Fibroblast of lung (primary cell): ENCODE measurements around the gene AREL1. TPM values are rescaled to one million over a fixed set of nuclear protein-coding genes. Genes with fewer than 3 reads are reported as not detected.

Experiments used
- DNase-seq, 2 donors: peaks; one replicate each; pipeline versions ENCODE4 v3.0.0 to v3.0.0-alpha.2; 2010; ENCODE audit warnings: low read depth in 2 of 2
- H2AFZ ChIP-seq: 2 replicates; pipeline ENCODE4 v1.5.1; 2012; ENCODE audit warnings: low read length, control low read depth, inconsistent platforms
- H3K27ac ChIP-seq: 2 replicates; pipeline ENCODE4 v1.5.1; 2011; ENCODE audit warnings: low read length, control low read depth; ENCODE audit not compliant: insufficient read depth
- H3K27me3 ChIP-seq: 2 replicates; pipeline ENCODE4 v1.5.1; 2011; ENCODE audit warnings: mild to moderate bottlenecking, low read length; ENCODE audit not compliant: control insufficient read depth, insufficient read depth
- H3K36me3 ChIP-seq: 2 replicates; pipeline ENCODE4 v1.5.1; 2011; ENCODE audit warnings: low read length; ENCODE audit not compliant: control insufficient read depth, insufficient read depth
- H3K4me1 ChIP-seq: 2 replicates; pipeline ENCODE4 v1.5.1; 2011; ENCODE audit warnings: low read length; ENCODE audit not compliant: control insufficient read depth, insufficient read depth; ENCODE audit errors: extremely low read depth
- H3K4me2 ChIP-seq: 2 replicates; pipeline ENCODE4 v1.5.1; 2011; ENCODE audit warnings: low read length, control low read depth; ENCODE audit not compliant: insufficient read depth; ENCODE audit errors: extremely low read depth
- H3K4me3 ChIP-seq, 4 experiments: fragments of 200-600 bp in 1 of 4; sonication (generic) in 1 of 4; replicated peaks in 1 of 4; 2 replicates each; pipeline ENCODE4 v1.5.1; 2011 to 2016; ENCODE audit warnings: low read length in 4 of 4, low read depth in 3 of 4, mild to moderate bottlenecking in 3 of 4, control low read depth in 2 of 4, inconsistent platforms in 1 of 4, mixed read lengths in 1 of 4; ENCODE audit not compliant: insufficient read depth in 1 of 4; ENCODE audit errors: control extremely low read depth in 1 of 4
- H3K79me2 ChIP-seq: 2 replicates; pipeline ENCODE4 v1.5.1; 2012; ENCODE audit warnings: mild to moderate bottlenecking, low read length, inconsistent platforms; ENCODE audit not compliant: control insufficient read depth, insufficient read depth
- H3K9ac ChIP-seq: 2 replicates; pipeline ENCODE4 v1.5.1; 2011; ENCODE audit warnings: mild to moderate bottlenecking, low read length, control low read depth; ENCODE audit not compliant: insufficient read depth
- H3K9me3 ChIP-seq: 2 replicates; pipeline ENCODE4 v1.5.1; 2012; ENCODE audit warnings: low read depth, low read length; ENCODE audit not compliant: control insufficient read depth, insufficient read depth
- H4K20me1 ChIP-seq: 2 replicates; pipeline ENCODE4 v1.5.1; 2011; ENCODE audit warnings: low read length; ENCODE audit not compliant: control insufficient read depth, insufficient read depth; ENCODE audit errors: extremely low read depth
- CTCF ChIP-seq, 2 donors: IDR thresholded peaks in 1 of 2; conservative IDR thresholded peaks in 1 of 2; 1 replicate in 1 of 2; 2 replicates in 1 of 2; pipeline ENCODE4 v1.5.1; 2011 to 2012; ENCODE audit warnings: low read length in 2 of 2, control low read depth in 1 of 2, inconsistent platforms in 1 of 2, low read depth in 1 of 2, mild to moderate bottlenecking in 1 of 2
- EZH2 ChIP-seq: IDR thresholded peaks from 2 replicates; pipeline ENCODE4 v1.5.1; 2012; ENCODE audit warnings: low read length, control low read depth, mild to moderate bottlenecking; ENCODE audit errors: missing control alignments
- polyA plus RNA-seq, 2 donors: library from polyadenylated mRNA; depleted of rRNA in 1 of 2; stranded (reverse) in 1 of 2; unstranded in 1 of 2; fragments of >200 nt; gene quantifications; 2 replicates each; pipeline ENCODE4 v1.2.1, GENCODE V29; 2011 to 2012; ENCODE audit warnings: missing spikeins in 1 of 2
- total RNA-seq: library from RNA; depleted of rRNA; stranded (reverse); fragments of >200 nt; gene quantifications from 2 replicates; pipeline ENCODE4 v1.2.1, GENCODE V29; 2014

The AREL1 gene
- total and polyA plus RNA-seq, 2 donors (not counting 1 experiment from before 2014, with no cell fraction given), result 28.2 to 36.5 TPM

DNA sequence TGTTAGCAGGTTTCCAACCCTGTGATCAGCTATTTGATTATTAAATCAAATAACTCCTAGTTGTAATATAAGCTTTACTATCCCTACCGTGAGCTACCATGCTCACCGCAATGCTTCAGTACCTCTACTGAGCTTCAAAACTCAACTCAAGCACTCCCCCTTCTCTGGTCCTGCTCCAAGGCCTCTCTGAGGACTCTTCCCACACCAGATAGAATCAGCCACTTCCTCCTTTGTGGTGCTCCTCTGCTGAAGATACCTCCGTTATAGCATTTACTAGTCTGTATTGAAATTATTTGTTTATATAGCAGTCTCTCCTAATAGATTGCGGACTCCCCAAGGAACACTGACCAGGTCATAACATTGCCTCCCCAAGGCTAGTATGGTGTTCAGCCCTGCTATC is 17.5 kb downstream of the AREL1 start:
- no peak overlapping the region for H3K27ac ChIP-seq
- TF ChIP-seq CTCF (conservative IDR thresholded peaks at IDR 0.05 in 1 of 2, IDR thresholded peaks at IDR 0.05 in 1 of 2; ENCODE audit: low read depth in 1 of 2, low read length in 2 of 2) (no peak), EZH2 (no peak)
- peaks cover 14% of the 10 kb centered on the region for H3K4me1 ChIP-seq
- H4K20me1 ChIP-seq, result no peaks in the 10 kb centered on the region
- no peaks in the 10 kb centered on the region for H3K27me3 ChIP-seq
- H3K9ac ChIP-seq, result no peak overlapping the region
- H3K4me3 ChIP-seq, result no peak overlapping the region
- H2AFZ ChIP-seq, result no peak overlapping the region
- H3K36me3 ChIP-seq, result peaks cover 3% of the 10 kb centered on the region
- no peaks in the 10 kb centered on the region for H3K9me3 ChIP-seq
- H3K79me2 ChIP-seq, result peaks cover 45% of the 10 kb centered on the region
- DNase-seq, result no peak
- H3K4me2 ChIP-seq, result no peak overlapping the region

DNA sequence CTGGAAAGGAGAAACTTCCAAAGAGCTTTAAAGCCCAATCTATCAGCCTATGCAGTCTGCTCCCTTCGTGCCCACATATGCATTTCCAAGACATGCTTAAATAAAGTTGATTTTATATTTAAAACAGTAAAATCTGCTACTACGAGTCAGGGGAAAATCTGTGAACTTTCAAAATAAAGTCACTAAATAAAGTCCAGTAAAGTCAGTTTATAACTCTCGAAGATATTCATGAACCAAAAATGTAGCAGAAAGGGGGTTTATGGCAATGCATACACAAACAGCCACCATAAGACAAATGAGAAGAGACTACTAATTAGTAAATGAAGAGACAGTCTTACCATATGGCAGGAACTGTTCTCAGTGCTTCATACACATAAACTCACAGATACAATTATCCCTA is 19.7 kb downstream of the AREL1 start:
- H3K4me3 ChIP-seq, result no peak overlapping the region
- no peak overlapping the region for H2AFZ ChIP-seq
- no peak for DNase-seq
- H3K4me1 ChIP-seq, result peaks cover 10% of the 10 kb centered on the region
- peaks cover 31% of the 10 kb centered on the region for H3K79me2 ChIP-seq
- H4K20me1 ChIP-seq, result no peaks in the 10 kb centered on the region
- H3K9me3 ChIP-seq, result no peaks in the 10 kb centered on the region
- H3K4me2 ChIP-seq, result no peak overlapping the region
- H3K27ac ChIP-seq, result no peak overlapping the region
- H3K36me3 ChIP-seq, result peaks cover 2% of the 10 kb centered on the region
- no peaks in the 10 kb centered on the region for H3K27me3 ChIP-seq
- H3K9ac ChIP-seq, result no peak overlapping the region
- TF ChIP-seq CTCF (conservative IDR thresholded peaks at IDR 0.05 in 1 of 2, IDR thresholded peaks at IDR 0.05 in 1 of 2; ENCODE audit: low read depth in 1 of 2, low read length in 2 of 2), result no peak
- no peak for TF ChIP-seq EZH2

- no peak overlapping the region for H3K9ac ChIP-seq
- H3K9me3 ChIP-seq, result no peaks in the 10 kb centered on the region
- no peaks in the 10 kb centered on the region for H4K20me1 ChIP-seq
- H3K4me3 ChIP-seq, result no peak overlapping the region
- no peaks in the 10 kb centered on the region for H3K4me1 ChIP-seq
- H3K4me2 ChIP-seq, result no peak overlapping the region
- no peaks in the 10 kb centered on the region for H3K27me3 ChIP-seq
- peaks cover 2% of the 10 kb centered on the region for H3K36me3 ChIP-seq
- no peak overlapping the region for H2AFZ ChIP-seq
- no peak for TF ChIP-seq CTCF (conservative IDR thresholded peaks at IDR 0.05 in 1 of 2, IDR thresholded peaks at IDR 0.05 in 1 of 2; ENCODE audit: low read depth in 1 of 2, low read length in 2 of 2)
- TF ChIP-seq EZH2, result no peak
- peaks cover 27% of the 10 kb centered on the region for H3K79me2 ChIP-seq
- DNase-seq, result no peak
- H3K27ac ChIP-seq, result no peak overlapping the region
These were observed 21.4 kb downstream of the AREL1 start for GRCh38 chr14:74691456-74691855.
